ENCODE data around the gene FAM219A. TPM values are rescaled to one million over a fixed set of nuclear protein-coding genes. Genes with fewer than 3 reads are reported as not detected.

The FAM219A gene, protein sequence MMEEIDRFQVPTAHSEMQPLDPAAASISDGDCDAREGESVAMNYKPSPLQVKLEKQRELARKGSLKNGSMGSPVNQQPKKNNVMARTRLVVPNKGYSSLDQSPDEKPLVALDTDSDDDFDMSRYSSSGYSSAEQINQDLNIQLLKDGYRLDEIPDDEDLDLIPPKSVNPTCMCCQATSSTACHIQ
- total RNA-seq, result 22.9 TPM
- long read RNA-seq, transcript FAM219A-209 (6 exons, 3,644 nt), result minor isoform, 8 of 49 reads
- long read RNA-seq, transcript FAM219A-201 (6 exons, 3,588 nt), result major isoform, 11 of 49 reads
- long read RNA-seq, partial matches to known transcripts, result 5 of 49 reads
- long read RNA-seq, other reads (novel, unspliced or antisense), result 18 of 49 reads

DNA sequence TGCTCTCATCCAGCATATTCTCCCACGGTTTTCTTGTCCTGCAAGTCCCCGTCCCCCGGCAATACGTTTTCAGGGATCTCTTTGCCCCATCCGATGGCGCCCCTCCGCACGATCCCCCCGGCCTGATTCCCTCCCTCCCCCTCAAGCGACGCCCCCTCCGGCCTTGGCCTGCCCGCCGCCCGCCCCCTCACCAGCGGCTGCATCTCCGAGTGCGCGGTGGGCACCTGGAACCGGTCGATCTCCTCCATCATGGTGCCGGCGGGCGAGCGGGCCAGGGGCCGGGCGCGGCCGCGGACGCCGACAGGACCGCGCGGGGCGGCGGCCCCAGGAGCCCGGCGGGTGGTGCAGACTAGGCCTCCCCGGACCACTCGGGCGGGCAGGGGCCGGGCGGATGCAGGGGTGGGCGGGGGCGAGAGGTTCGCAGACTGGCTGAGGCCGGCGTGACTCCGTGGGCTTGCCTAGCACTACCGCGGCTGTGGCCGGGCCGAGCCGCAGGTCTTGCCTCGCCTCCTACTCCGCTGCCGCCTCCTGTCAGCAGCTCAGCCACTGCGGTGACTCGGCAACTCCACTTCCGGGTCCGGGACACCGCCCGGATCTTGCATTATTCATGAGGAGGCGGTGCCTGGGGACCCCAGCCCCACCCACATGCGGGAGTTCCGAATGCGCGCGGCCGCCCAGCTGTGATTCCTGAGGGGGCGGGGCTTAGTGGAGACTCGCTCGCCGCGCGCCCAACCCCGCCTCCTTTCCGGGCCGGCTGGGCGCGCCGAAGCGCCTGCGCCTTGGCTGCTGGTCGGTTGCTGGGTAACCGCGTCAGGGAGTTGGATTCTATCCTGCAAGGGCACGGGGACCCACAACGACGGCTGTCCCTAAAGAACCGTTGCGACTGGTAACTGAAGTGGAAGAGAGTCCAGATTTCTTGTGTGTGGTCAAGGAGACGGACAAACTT lies at the start of gene FAM219A, which contains the start of gene DNAI1:
TSS of gene FAM219A (minus strand) at position 558 of the 946 bp plus-strand sequence. CDS start at position 251, 307 bp downstream.
TSS of gene DNAI1 (plus strand) at position 793 of the 946 bp plus-strand sequence. CDS start 201 bp downstream, outside the sequence.
- H3K4me1 ChIP-seq, result peaks cover 51% of the 10 kb centered on the region
- DNase-seq, result peak; percentile 98
- peak within 1 kb of the TSS; percentile 98 for H3K4me3 ChIP-seq
- H3K36me3 ChIP-seq, result no peaks in the 10 kb centered on the region
- TF ChIP-seq, protein P1, sequence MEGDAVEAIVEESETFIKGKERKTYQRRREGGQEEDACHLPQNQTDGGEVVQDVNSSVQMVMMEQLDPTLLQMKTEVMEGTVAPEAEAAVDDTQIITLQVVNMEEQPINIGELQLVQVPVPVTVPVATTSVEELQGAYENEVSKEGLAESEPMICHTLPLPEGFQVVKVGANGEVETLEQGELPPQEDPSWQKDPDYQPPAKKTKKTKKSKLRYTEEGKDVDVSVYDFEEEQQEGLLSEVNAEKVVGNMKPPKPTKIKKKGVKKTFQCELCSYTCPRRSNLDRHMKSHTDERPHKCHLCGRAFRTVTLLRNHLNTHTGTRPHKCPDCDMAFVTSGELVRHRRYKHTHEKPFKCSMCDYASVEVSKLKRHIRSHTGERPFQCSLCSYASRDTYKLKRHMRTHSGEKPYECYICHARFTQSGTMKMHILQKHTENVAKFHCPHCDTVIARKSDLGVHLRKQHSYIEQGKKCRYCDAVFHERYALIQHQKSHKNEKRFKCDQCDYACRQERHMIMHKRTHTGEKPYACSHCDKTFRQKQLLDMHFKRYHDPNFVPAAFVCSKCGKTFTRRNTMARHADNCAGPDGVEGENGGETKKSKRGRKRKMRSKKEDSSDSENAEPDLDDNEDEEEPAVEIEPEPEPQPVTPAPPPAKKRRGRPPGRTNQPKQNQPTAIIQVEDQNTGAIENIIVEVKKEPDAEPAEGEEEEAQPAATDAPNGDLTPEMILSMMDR (IDR thresholded peaks at IDR 0.05; ENCODE audit: borderline replicate concordance), result no peak
- intact Hi-C loops (cut with micrococcal nuclease), result no loop called here
- H3K27me3 ChIP-seq (ENCODE audit: low read depth), result no peaks in the 10 kb centered on the region
- H3K9me3 ChIP-seq (replicated peaks), result no peaks in the 10 kb centered on the region
- peak within 1 kb of the TSS; percentile 91 for H3K27ac ChIP-seq (replicated peaks)

DNA sequence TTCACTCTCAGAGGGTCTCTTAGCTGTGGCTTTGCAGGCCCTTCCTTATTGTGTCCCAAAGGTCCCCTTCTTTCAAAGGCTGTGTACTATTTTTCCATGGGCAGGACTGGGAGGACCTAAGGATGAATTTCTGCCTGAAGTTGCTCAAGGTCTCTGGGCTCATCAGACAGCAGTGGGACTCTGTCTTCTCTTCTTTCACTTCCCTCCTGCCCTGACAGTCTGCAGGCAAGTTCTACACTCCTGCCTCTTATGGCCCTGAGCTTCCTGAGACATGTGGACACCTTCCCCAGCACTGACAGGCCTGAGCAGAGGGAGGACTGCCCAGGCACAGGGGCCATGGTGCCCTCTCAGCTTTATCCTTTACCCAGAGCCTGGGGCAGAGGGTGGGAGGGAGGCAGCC lies 49.6 kb upstream of the FAM219A start:
- TF ChIP-seq, protein P1 (IDR thresholded peaks at IDR 0.05; ENCODE audit: borderline replicate concordance), result no peak
- Histone ChIP-seq H3K9me3 (replicated peaks) (no peaks in the 10 kb centered on the region), H3K27me3 (ENCODE audit: low read depth) (no peaks in the 10 kb centered on the region), H3K4me3 (no peak overlapping the region), H3K27ac (replicated peaks) (no peak overlapping the region), H3K4me1 (no peaks in the 10 kb centered on the region), H3K36me3 (no peaks in the 10 kb centered on the region)
- no peak for DNase-seq
- intact Hi-C loops (cut with micrococcal nuclease), result loop anchor here (10.0 kb wide), 1 partner anchor 103 kb away; no protein-coding TSS in a partner anchor

DNA sequence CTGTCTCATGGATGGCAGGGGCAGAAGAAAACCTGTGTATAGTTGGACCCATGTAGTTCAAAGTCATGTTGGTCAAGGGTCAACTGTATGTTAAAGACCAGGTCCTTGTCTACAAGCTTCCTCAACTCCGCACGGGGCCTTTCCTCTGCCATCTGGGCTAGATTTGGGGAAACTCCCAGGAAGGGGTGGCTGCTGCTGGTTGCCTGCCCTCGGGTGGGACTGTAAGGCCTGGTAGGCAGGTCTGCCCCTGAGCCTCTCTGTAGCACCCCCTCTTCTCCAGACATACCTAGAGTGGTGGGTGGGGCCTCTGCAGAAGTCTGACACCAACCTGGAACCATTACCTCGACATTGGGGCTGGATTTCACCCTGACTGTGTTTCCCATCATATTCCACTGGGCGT lies 49.2 kb upstream of the FAM219A start:
- DNase-seq, result no peak
- H3K36me3 ChIP-seq, result no peaks in the 10 kb centered on the region
- TF ChIP-seq, protein P1 (IDR thresholded peaks at IDR 0.05; ENCODE audit: borderline replicate concordance), result no peak
- H3K27me3 ChIP-seq (ENCODE audit: low read depth), result no peaks in the 10 kb centered on the region
- H3K4me1 ChIP-seq, result peaks cover 1% of the 10 kb centered on the region
- H3K4me3 ChIP-seq, result no peak overlapping the region
- no peak overlapping the region for H3K27ac ChIP-seq (replicated peaks)
- no peaks in the 10 kb centered on the region for H3K9me3 ChIP-seq (replicated peaks)
- intact Hi-C loops (cut with micrococcal nuclease), result loop anchor here (10.0 kb wide), 1 partner anchor 103 kb away; no protein-coding TSS in a partner anchor

DNA sequence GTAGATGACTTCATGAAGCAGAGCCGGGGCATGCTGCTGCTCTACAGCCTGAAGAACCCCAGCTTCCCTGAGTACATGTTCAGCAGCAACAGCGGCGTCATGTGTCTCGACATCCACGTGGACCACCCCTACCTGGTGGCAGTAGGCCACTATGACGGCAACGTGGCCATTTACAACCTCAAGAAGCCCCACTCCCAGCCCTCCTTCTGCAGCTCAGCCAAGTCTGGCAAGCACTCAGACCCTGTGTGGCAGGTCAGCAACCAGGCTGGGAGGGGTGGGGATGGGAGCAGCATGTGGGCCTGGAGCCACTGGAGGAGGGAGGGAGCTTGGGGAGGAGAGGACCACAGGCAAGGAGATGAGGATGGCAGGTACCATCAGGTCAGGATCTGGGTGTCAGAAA lies 48.3 kb upstream of the FAM219A start:
- intact Hi-C loops (cut with micrococcal nuclease), result loop anchor here (10.0 kb wide), 1 partner anchor 102 kb away; no protein-coding TSS in a partner anchor
- Histone ChIP-seq H3K27ac (replicated peaks) (no peak overlapping the region), H3K4me1 (peaks cover 11% of the 10 kb centered on the region), H3K27me3 (ENCODE audit: low read depth) (no peaks in the 10 kb centered on the region), H3K36me3 (no peaks in the 10 kb centered on the region), H3K4me3 (no peak overlapping the region), H3K9me3 (replicated peaks) (no peaks in the 10 kb centered on the region)
- TF ChIP-seq, protein P1 (IDR thresholded peaks at IDR 0.05; ENCODE audit: borderline replicate concordance), result no peak
- DNase-seq, result no peak
